Endothelial cell of umbilical vein (primary cell): Measurements from ENCODE around the gene GRXCR2. TPM values are rescaled to one million over a fixed set of nuclear protein-coding genes. Genes with fewer than 3 reads are reported as not detected.

ENCODE experiments used
- BruUV-seq: library from RNA; stranded (reverse); fragments of 400-500 nt; replicated peaks from 2 replicates; lab custom pipeline; 2021; lab: Mats Ljungman, UMichigan
- CTCF ChIA-PET: fragments of 300-600, 350-600 bp; sonication (Branson Sonifier 250); formaldehyde crosslinking; loops from one replicate; lab custom pipeline; 2021; ENCODE audit warnings: antibody characterized with exemption, inconsistent platforms; lab: Charles Lee
- POLR2A ChIA-PET: fragments of 300-600, 350-600 bp; sonication (Branson Sonifier 250); formaldehyde crosslinking; loops from one replicate; lab custom pipeline; 2021; ENCODE audit warnings: antibody characterized with exemption, inconsistent platforms; lab: Charles Lee
- DNase-seq: peaks from one replicate; pipeline ENCODE4 v3.0.0-alpha.2; 2011; ENCODE audit warnings: low read depth, low spot score
- FAIRE-seq: peaks from 2 replicates; lab custom pipeline; 2011; peaks lifted over from hg19 to GRCh38; lab: Jason Lieb, UNC
- H2AFZ ChIP-seq: 2 replicates; pipeline ENCODE4 v1.6.0; 2012; ENCODE audit warnings: low read depth, low read length, control low read depth, inconsistent platforms
- H3K27ac ChIP-seq: 2 replicates; pipeline ENCODE4 v1.5.1; 2011; ENCODE audit warnings: low read depth, mild to moderate bottlenecking, control low read depth, low read length, moderate library complexity; ENCODE audit not compliant: insufficient read depth
- H3K27me3 ChIP-seq, 2 experiments: 2 replicates each; pipeline versions ENCODE4 v1.6.0 to v1.6.1; 2011; ENCODE audit warnings: low read length in 2 of 2, mixed read lengths in 1 of 2; ENCODE audit not compliant: control insufficient read depth in 2 of 2, insufficient read depth in 2 of 2
- H3K36me3 ChIP-seq, 2 experiments: 2 replicates in 1 of 2; 3 replicates in 1 of 2; pipeline ENCODE4 v1.5.1; 2011; ENCODE audit warnings: low read length in 2 of 2, mild to moderate bottlenecking in 1 of 2, moderate library complexity in 1 of 2; ENCODE audit not compliant: control insufficient read depth in 2 of 2, insufficient read depth in 2 of 2; ENCODE audit errors: extremely low read depth in 1 of 2
- H3K4me1 ChIP-seq: 3 replicates; pipeline ENCODE4 v1.5.1; 2011; ENCODE audit warnings: mild to moderate bottlenecking, low read length; ENCODE audit not compliant: control insufficient read depth, insufficient read depth; ENCODE audit errors: extremely low read depth
- H3K4me2 ChIP-seq: 2 replicates; pipeline ENCODE4 v1.6.1; 2011; ENCODE audit warnings: low read length, control low read depth, mixed read lengths; ENCODE audit not compliant: insufficient read depth
- H3K4me3 ChIP-seq, 3 experiments: fragments of 200-600 bp in 1 of 3; sonication (generic), shearing (Covaris generic) in 1 of 3; replicated peaks in 1 of 3; 2 replicates each; pipeline ENCODE4 v1.5.1; 2011 to 2016; ENCODE audit warnings: control low read depth in 3 of 3, low read length in 3 of 3, mild to moderate bottlenecking in 2 of 3, inconsistent platforms in 1 of 3, low read depth in 1 of 3, moderate library complexity in 1 of 3; ENCODE audit not compliant: insufficient read depth in 1 of 3
- H3K79me2 ChIP-seq: 2 replicates; pipeline ENCODE4 v1.6.0; 2012; ENCODE audit warnings: low read length, inconsistent platforms; ENCODE audit not compliant: control insufficient read depth, insufficient read depth
- H3K9ac ChIP-seq: replicated peaks from 2 replicates; pipeline ENCODE3; 2011; ENCODE audit warnings: low read length, control low read depth; ENCODE audit not compliant: insufficient read depth; ENCODE audit errors: extremely low read depth
- H3K9me1 ChIP-seq: replicated peaks from 3 replicates; pipeline ENCODE4 v1.6.0; 2011; ENCODE audit warnings: mild to moderate bottlenecking, low read length; ENCODE audit not compliant: control insufficient read depth, insufficient read depth; ENCODE audit errors: extremely low read depth
- H3K9me3 ChIP-seq: replicated peaks from 2 replicates; pipeline ENCODE4 v1.5.1; 2012; ENCODE audit warnings: low read length, inconsistent platforms; ENCODE audit not compliant: control insufficient read depth, insufficient read depth
- H4K20me1 ChIP-seq: replicated peaks from 2 replicates; pipeline ENCODE3; 2011; ENCODE audit warnings: mild to moderate bottlenecking, low read length; ENCODE audit not compliant: control insufficient read depth, insufficient read depth; ENCODE audit errors: extremely low read depth
- CTCF ChIP-seq, 2 donors: IDR thresholded peaks; 1 replicate in 1 of 2; 2 replicates in 1 of 2; pipeline ENCODE4 v1.5.1; 2011; ENCODE audit warnings: low read length in 2 of 2, mild to moderate bottlenecking in 2 of 2, moderate library complexity in 2 of 2, control low read depth in 1 of 2, inconsistent platforms in 1 of 2, low read depth in 1 of 2; ENCODE audit not compliant: insufficient read depth in 1 of 2; ENCODE audit errors: extremely low read depth in 1 of 2
- EZH2 ChIP-seq: IDR thresholded peaks from 2 replicates; pipeline ENCODE4 v1.6.1; 2012; ENCODE audit warnings: borderline replicate concordance, low read depth, mild to moderate bottlenecking, moderate library complexity, low read length, inconsistent platforms; ENCODE audit not compliant: severe bottlenecking
- GATA2 ChIP-seq: IDR thresholded peaks from 2 replicates; pipeline ENCODE4 v1.7.0; 2011; ENCODE audit warnings: low read depth, mild to moderate bottlenecking, moderate library complexity, mixed read lengths, low read length; ENCODE audit not compliant: insufficient read length, insufficient read depth
- MYC ChIP-seq: IDR thresholded peaks from one replicate; pipeline ENCODE4 v1.6.1; 2011; ENCODE audit warnings: mild to moderate bottlenecking, low read depth, low read length
- POLR2AphosphoS5 ChIP-seq: IDR thresholded peaks from 2 replicates; pipeline ENCODE4 v1.6.1; 2012; ENCODE audit warnings: low read depth, mild to moderate bottlenecking, control low read depth, low read length, moderate library complexity; ENCODE audit not compliant: insufficient read depth
- dilution Hi-C: fragments of 300-500 bp; cut with MboI; formaldehyde crosslinking; loops from one replicate; pipeline ENCODE4 v1.15.0; 2019; ENCODE audit warnings: low sequenced_read_pairs; ENCODE audit not compliant: extremely low pct_ligation_motif_present
- intact Hi-C: fragments of 100-400 bp; cut with micrococcal nuclease; formaldehyde crosslinking; loops from one replicate; pipeline ENCODE4 v1.10.0; 2022
- polyA plus RNA-seq, 4 experiments: library from polyadenylated mRNA; depleted of rRNA in 3 of 4; stranded (reverse) in 3 of 4; unstranded in 1 of 4; fragments of >200 nt; gene quantifications; 2 replicates each; pipeline versions ENCODE4 v1.2.1 to v1.2.3, GENCODE V29; 2011 to 2012; ENCODE audit warnings: missing spikeins in 1 of 4
- total RNA-seq: library from RNA; stranded (reverse); gene quantifications from 2 replicates; pipeline ENCODE4 v1.2.3, GENCODE V29; 2021
- TF ChIP-seq, protein P1 (sequence below): IDR thresholded peaks from 2 replicates; pipeline ENCODE4 v1.6.1; 2011; ENCODE audit not compliant: insufficient read depth, insufficient read length

The GRXCR2 gene
- total and polyA plus RNA-seq, 2 donors (not counting 3 experiments of a cell fraction or from before 2014, with no cell fraction given): not detected

- Histone ChIP-seq H3K4me3 (no peak overlapping the region), H3K36me3 (no peaks in the 10 kb centered on the region), H3K9me1 (no peaks in the 10 kb centered on the region), H3K9me3 (no peaks in the 10 kb centered on the region), H3K4me1 (no peaks in the 10 kb centered on the region), H3K27ac (no peak overlapping the region), H4K20me1 (no peaks in the 10 kb centered on the region), H3K79me2 (no peaks in the 10 kb centered on the region), H3K9ac (no peak overlapping the region), H3K27me3 (no peaks in the 10 kb centered on the region), H2AFZ (no peak overlapping the region), H3K4me2 (no peak overlapping the region)
- DNase-seq: no peak
- ChIA-PET CTCF (interaction anchor here (0.7 to 2.6 kb wide), 8 partner anchors 12 to 143 kb away, joined by 3 to 14 read pairs (median 6); partner anchors contain the start of gene SH3RF2), POLR2A (no interaction called here)
- intact Hi-C loops: loop anchor here (1.0 kb wide), 1 partner anchor 141 kb away; no protein-coding TSS in a partner anchor
- TF ChIP-seq GATA2: no peak
- no peak for TF ChIP-seq EZH2
- peak in 1 of 2 donors; percentile 3 for TF ChIP-seq CTCF (IDR thresholded peaks at IDR 0.05; ENCODE audit: extremely low read depth in 1 of 2, insufficient read depth in 1 of 2, low read depth in 1 of 2, low read length in 2 of 2)
- dilution Hi-C loops: no loop called here
- BruUV-seq: no TSS peak
- FAIRE-seq: no peak
Measured at GRCh38 chr5:145908206-145908960, 35.6 kb upstream of the GRXCR2 start.

GRCh38 chr5:145906401-145906800 is 33.6 kb upstream of the GRXCR2 start:
- no peaks in the 10 kb centered on the region for H3K9me3 ChIP-seq
- H3K9me1 ChIP-seq: no peaks in the 10 kb centered on the region
- H2AFZ ChIP-seq: no peak overlapping the region
- H3K36me3 ChIP-seq: no peaks in the 10 kb centered on the region
- FAIRE-seq (no peak), DNase-seq (no peak)
- intact Hi-C loops (no loop called here), dilution Hi-C loops (no loop called here)
- H3K4me3 ChIP-seq: no peak overlapping the region
- ChIA-PET POLR2A (no interaction called here), CTCF (interaction anchor here (2.0 kb wide), 1 partner anchor 19 kb away, joined by 7 read pairs; no protein-coding TSS in a partner anchor)
- H3K9ac ChIP-seq: no peak overlapping the region
- no peak overlapping the region for H3K4me2 ChIP-seq
- H3K4me1 ChIP-seq: no peaks in the 10 kb centered on the region
- H4K20me1 ChIP-seq: no peaks in the 10 kb centered on the region
- no peak for TF ChIP-seq POLR2AphosphoS5
- TF ChIP-seq GATA2: no peak
- TF ChIP-seq, protein P1, sequence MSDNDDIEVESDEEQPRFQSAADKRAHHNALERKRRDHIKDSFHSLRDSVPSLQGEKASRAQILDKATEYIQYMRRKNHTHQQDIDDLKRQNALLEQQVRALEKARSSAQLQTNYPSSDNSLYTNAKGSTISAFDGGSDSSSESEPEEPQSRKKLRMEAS: no peak
- TF ChIP-seq MYC: no peak
- H3K79me2 ChIP-seq: no peaks in the 10 kb centered on the region
- BruUV-seq: no TSS peak
- no peak overlapping the region for H3K27ac ChIP-seq
- no peaks in the 10 kb centered on the region for H3K27me3 ChIP-seq
